Osteocyte (in vitro differentiated cells): Measurements from ENCODE around the gene TSGA10IP. TPM values are rescaled to one million over a fixed set of nuclear protein-coding genes. Genes with fewer than 3 reads are reported as not detected.

Experiments used
- DNase-seq: peaks from one replicate; pipeline ENCODE4 v3.0.0; 2021; ENCODE audit warnings: mixed read lengths; ENCODE audit not compliant: unreplicated experiment; ENCODE audit errors: extremely low spot score
- H3K27ac Mint-ChIP-seq: one replicate; pipeline ENCODE4 v1.8.0; 2021; ENCODE audit warnings: mild to moderate bottlenecking, mixed read lengths; ENCODE audit not compliant: unreplicated experiment
- H3K27me3 Mint-ChIP-seq: one replicate; pipeline ENCODE4 v1.8.0; 2021; ENCODE audit warnings: mixed read lengths; ENCODE audit not compliant: unreplicated experiment
- H3K36me3 Mint-ChIP-seq: one replicate; pipeline ENCODE4 v1.8.0; 2021; ENCODE audit warnings: mixed read lengths; ENCODE audit not compliant: unreplicated experiment
- H3K4me1 Mint-ChIP-seq: one replicate; pipeline ENCODE4 v1.8.0; 2021; ENCODE audit warnings: mixed read lengths; ENCODE audit not compliant: unreplicated experiment
- H3K4me3 Mint-ChIP-seq: one replicate; pipeline ENCODE4 v1.8.0; 2021; ENCODE audit warnings: mild to moderate bottlenecking, moderate library complexity, mixed read lengths; ENCODE audit not compliant: unreplicated experiment
- H3K9me3 Mint-ChIP-seq: one replicate; pipeline ENCODE4 v1.8.0; 2021; ENCODE audit warnings: mixed read lengths; ENCODE audit not compliant: unreplicated experiment
- total RNA-seq: library from RNA; stranded (reverse); gene quantifications from 2 replicates; pipeline ENCODE4 v1.2.1, GENCODE V29; 2021
- TF ChIP-seq, protein P1 (sequence below): fragments of 200-600 bp; sonication (generic); IDR thresholded peaks from 2 replicates; pipeline ENCODE4 v1.5.0; 2021; ENCODE audit warnings: antibody characterized with exemption, mild to moderate bottlenecking, moderate library complexity

The TSGA10IP gene
- total RNA-seq, 1 donor from 2014 or later: not detected

DNA sequence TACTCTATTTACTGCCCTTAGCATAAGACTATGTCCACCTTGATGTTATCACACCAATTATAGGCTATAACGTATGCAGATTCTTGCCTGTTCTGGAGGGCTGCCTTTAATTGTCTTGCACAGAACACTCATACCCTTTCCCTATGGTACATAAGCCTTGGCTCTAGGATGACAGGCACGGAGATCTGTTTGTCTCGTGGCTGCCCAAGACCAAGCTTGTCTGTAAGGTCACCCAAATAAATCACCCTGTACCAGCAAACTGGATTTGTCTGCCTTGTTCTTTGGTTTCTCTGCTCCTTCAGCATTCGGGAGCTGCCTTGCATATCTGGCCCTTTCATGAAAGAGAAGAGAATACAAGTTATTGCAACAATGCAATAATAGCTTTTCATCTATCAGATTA lies 7.5 kb upstream of the TSGA10IP start:
- TF ChIP-seq, protein P1, sequence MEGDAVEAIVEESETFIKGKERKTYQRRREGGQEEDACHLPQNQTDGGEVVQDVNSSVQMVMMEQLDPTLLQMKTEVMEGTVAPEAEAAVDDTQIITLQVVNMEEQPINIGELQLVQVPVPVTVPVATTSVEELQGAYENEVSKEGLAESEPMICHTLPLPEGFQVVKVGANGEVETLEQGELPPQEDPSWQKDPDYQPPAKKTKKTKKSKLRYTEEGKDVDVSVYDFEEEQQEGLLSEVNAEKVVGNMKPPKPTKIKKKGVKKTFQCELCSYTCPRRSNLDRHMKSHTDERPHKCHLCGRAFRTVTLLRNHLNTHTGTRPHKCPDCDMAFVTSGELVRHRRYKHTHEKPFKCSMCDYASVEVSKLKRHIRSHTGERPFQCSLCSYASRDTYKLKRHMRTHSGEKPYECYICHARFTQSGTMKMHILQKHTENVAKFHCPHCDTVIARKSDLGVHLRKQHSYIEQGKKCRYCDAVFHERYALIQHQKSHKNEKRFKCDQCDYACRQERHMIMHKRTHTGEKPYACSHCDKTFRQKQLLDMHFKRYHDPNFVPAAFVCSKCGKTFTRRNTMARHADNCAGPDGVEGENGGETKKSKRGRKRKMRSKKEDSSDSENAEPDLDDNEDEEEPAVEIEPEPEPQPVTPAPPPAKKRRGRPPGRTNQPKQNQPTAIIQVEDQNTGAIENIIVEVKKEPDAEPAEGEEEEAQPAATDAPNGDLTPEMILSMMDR: no peak
- H3K9me3 Mint-ChIP-seq: no peaks in the 10 kb centered on the region
- no peak overlapping the region for H3K4me3 Mint-ChIP-seq
- H3K27me3 Mint-ChIP-seq: no peaks in the 10 kb centered on the region
- no peak for DNase-seq
- no peaks in the 10 kb centered on the region for H3K36me3 Mint-ChIP-seq
- H3K27ac Mint-ChIP-seq: no peak overlapping the region
- peaks cover 6% of the 10 kb centered on the region for H3K4me1 Mint-ChIP-seq

DNA sequence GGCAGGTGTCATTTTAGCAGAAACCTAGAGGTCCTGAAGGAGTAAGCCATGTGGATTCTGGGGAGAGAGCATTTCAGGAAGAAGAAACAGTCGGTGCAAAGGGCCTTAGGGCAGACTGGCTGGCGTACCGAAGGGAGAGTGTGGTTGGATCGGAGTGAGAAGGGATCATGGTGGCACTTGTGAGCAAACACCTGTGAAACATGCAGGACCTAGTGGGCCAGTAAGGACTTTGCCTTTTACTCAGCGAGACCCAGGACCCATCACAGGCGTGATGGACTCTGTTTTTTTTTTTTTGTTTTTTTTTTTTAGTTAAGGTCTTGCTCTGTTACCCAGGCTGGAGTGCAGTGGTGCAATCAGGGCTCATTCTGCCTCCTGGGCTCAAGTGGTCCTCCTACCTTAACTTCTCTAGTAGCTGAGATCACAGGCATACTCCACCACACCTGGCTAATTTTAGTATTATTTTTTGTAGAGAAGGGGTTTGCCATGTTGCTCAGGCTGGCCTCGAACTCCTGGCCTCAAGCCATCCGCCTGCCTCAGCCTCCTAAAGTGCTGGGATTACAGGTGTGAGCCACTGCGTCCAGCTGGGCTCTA lies 3.5 kb upstream of the TSGA10IP start:
- TF ChIP-seq, protein P1: no peak
- no peak overlapping the region for H3K4me3 Mint-ChIP-seq
- no peaks in the 10 kb centered on the region for H3K36me3 Mint-ChIP-seq
- no peaks in the 10 kb centered on the region for H3K27me3 Mint-ChIP-seq
- no peak overlapping the region for H3K27ac Mint-ChIP-seq
- no peaks in the 10 kb centered on the region for H3K9me3 Mint-ChIP-seq
- H3K4me1 Mint-ChIP-seq: peaks cover 3% of the 10 kb centered on the region
- no peak for DNase-seq

DNA sequence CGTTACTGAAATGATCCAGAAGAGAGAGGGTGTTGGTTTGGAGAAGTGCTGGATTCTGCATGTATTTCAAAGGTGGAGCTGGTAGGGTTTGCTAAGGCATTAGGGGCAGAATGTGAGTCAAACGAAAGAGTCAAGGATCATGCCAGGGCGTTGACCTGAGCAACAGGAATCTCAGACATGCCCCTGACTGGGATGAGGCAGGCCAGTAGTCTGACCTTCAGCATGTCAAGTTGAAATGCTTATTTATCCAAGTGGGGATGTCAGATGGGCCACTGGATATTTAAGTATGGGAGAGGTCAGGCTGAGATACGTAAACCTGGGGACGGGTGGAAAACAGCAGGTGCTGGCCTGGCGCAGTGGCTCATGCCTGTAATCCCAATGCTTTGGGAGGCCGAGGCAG lies 2.7 kb upstream of the TSGA10IP start:
- no peak for DNase-seq
- Mint-ChIP-seq H3K4me3 (no peak overlapping the region), H3K36me3 (no peaks in the 10 kb centered on the region), H3K4me1 (peaks cover 3% of the 10 kb centered on the region), H3K27me3 (no peaks in the 10 kb centered on the region), H3K27ac (no peak overlapping the region), H3K9me3 (no peaks in the 10 kb centered on the region)
- TF ChIP-seq, protein P1: no peak

DNA sequence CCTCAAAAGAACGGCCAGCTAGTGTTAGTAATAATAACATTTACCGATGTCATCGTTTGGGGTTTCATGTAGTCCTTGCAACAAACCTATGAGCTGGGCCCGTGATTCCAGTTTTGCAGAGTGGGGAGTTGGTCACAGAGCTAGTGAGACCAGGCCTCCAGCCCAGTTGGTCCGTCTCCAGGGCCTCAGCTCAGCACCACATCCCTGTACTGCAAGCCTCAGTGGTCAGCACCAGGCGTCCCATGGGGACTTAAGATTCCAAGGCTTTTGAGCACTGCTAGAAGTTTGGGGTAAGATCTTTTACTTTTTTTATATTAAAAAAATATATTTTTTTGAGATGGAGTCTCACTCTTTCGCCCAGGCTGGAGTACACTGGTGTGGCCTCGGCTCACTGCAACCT lies 1.1 kb upstream of the TSGA10IP start:
- Mint-ChIP-seq H3K36me3 (no peaks in the 10 kb centered on the region), H3K4me3 (no peak overlapping the region), H3K9me3 (no peaks in the 10 kb centered on the region), H3K27ac (no peak overlapping the region), H3K4me1 (peaks cover 3% of the 10 kb centered on the region), H3K27me3 (peaks cover 6% of the 10 kb centered on the region)
- TF ChIP-seq, protein P1: no peak
- no peak for DNase-seq

DNA sequence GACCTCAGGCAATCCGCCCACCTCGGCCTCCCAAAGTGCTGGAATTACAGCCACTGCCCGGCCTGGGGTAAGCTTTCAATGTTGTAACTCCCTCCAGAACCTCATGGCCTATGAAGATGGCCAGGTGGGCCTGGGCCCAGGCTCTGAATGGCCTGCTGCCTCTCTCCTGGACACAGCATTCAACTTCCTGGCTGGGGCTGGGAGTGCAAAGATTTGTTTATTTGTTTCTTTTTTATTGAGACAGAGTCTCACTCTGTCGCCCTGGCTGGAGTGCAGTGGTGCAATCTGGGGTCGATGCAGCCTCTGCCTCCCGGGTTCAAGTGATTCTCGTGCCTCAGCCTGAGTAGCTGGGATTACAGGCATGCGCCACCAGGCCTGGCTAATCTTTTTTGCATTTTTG lies 513 bp upstream of the TSGA10IP start:
- DNase-seq: no peak
- Mint-ChIP-seq H3K4me1 (peaks cover 3% of the 10 kb centered on the region), H3K27me3 (peaks cover 6% of the 10 kb centered on the region), H3K9me3 (no peaks in the 10 kb centered on the region), H3K36me3 (no peaks in the 10 kb centered on the region), H3K4me3 (no peak overlapping the region), H3K27ac (no peak overlapping the region)
- TF ChIP-seq, protein P1: no peak
